CD4-positive, alpha-beta T cell (primary cell): ENCODE measurements around the gene LGI4. TPM values are rescaled to one million over a fixed set of nuclear protein-coding genes. Genes with fewer than 3 reads are reported as not detected.

ENCODE experiments used
- ATAC-seq: fragments of 200-7000 bp; cut with Tn5 transposase; one replicate; pipeline ENCODE4 v1.10.0; 2022; ENCODE audit warnings: mild to moderate bottlenecking; ENCODE audit not compliant: poor library complexity
- CTCF ChIA-PET: fragments of 350-600 bp; sonication (Branson Sonifier 250); formaldehyde crosslinking; loops from one replicate; lab custom pipeline; 2021; ENCODE audit warnings: antibody characterized with exemption, inconsistent platforms; lab: Charles Lee
- POLR2A ChIA-PET: fragments of 350-600 bp; sonication (Branson Sonifier 250); formaldehyde crosslinking; loops from one replicate; lab custom pipeline; 2021; ENCODE audit warnings: antibody characterized with exemption, inconsistent platforms; lab: Charles Lee
- DNase-seq, 14 experiments: peaks; one replicate each; pipeline ENCODE4 v3.0.0-alpha.2; 2013 to 2020; ENCODE audit warnings: mixed read lengths in 2 of 14
- H3K27ac ChIP-seq, 2 donors: one replicate each; pipeline versions ENCODE4 v1.5.1 to v1.7.0; 2013; ENCODE audit warnings: low read length in 2 of 2, low read depth in 1 of 2, mild to moderate bottlenecking in 1 of 2
- H3K27me3 ChIP-seq, 2 experiments: 1 replicate in 1 of 2; 2 replicates in 1 of 2; pipeline versions ENCODE4 v1.6.1 to v1.7.0; 2013; ENCODE audit warnings: low read length in 2 of 2, control low read depth in 1 of 2, mild to moderate bottlenecking in 1 of 2, moderate library complexity in 1 of 2; ENCODE audit not compliant: insufficient read depth in 2 of 2, control insufficient read depth in 1 of 2
- H3K36me3 ChIP-seq: one replicate; pipeline ENCODE4 v1.6.1; 2013; ENCODE audit warnings: low read length, control low read depth; ENCODE audit not compliant: insufficient read depth
- H3K4me1 ChIP-seq: one replicate; pipeline ENCODE4 v1.6.1; 2013; ENCODE audit warnings: low read length, control low read depth; ENCODE audit not compliant: insufficient read depth
- H3K4me3 ChIP-seq: one replicate; pipeline ENCODE4 v1.5.1; 2013; ENCODE audit warnings: mild to moderate bottlenecking, low read length, moderate library complexity
- H3K9me3 ChIP-seq, 2 experiments: 1 replicate in 1 of 2; 2 replicates in 1 of 2; pipeline versions ENCODE4 v1.6.1 to v1.7.0; 2013; ENCODE audit warnings: low read length in 2 of 2, mild to moderate bottlenecking in 2 of 2, control low read depth in 1 of 2, moderate library complexity in 1 of 2; ENCODE audit not compliant: control insufficient read depth in 1 of 2, insufficient read depth in 1 of 2
- H3K27ac Mint-ChIP-seq: one replicate; pipeline ENCODE4 v1.8.0; 2020; ENCODE audit warnings: mixed read lengths
- H3K27me3 Mint-ChIP-seq: one replicate; pipeline ENCODE4 v1.8.0; 2021; ENCODE audit warnings: mixed read lengths
- H3K36me3 Mint-ChIP-seq: one replicate; pipeline ENCODE4 v1.8.0; 2021; ENCODE audit warnings: low read depth, mixed read lengths
- H3K4me1 Mint-ChIP-seq: one replicate; pipeline ENCODE4 v1.8.0; 2021; ENCODE audit warnings: low read depth, mixed read lengths
- H3K4me3 Mint-ChIP-seq: one replicate; pipeline ENCODE4 v1.8.0; 2020; ENCODE audit warnings: mild to moderate bottlenecking, mixed read lengths
- H3K9me3 Mint-ChIP-seq: one replicate; pipeline ENCODE4 v1.8.0; 2020; ENCODE audit warnings: mixed read lengths
- CTCF ChIP-seq: fragments of 200-600 bp; IDR thresholded peaks from one replicate; pipeline ENCODE4 v1.8.0; 2022; ENCODE audit warnings: antibody characterized with exemption, mild to moderate bottlenecking
- intact Hi-C, 2 experiments: fragments of 100-400 bp; cut with DNase I in 1 of 2; cut with micrococcal nuclease in 1 of 2; formaldehyde crosslinking; loops; one replicate each; pipeline versions ENCODE4 v1.15.1 to v1.9.0; 2023 to 2025; cut with DNase I, micrococcal nuclease
- total RNA-seq, 174 experiments: library from RNA in 2 of 174; stranded (reverse) in 2 of 174; gene quantifications; one replicate each; pipeline ENCODE4 v1.2.3 and lab custom pipeline; 2021 to 2026

The LGI4 gene
- total RNA-seq, 2 experiments from 2014 or later: 0.69 to 0.70 TPM

DNA sequence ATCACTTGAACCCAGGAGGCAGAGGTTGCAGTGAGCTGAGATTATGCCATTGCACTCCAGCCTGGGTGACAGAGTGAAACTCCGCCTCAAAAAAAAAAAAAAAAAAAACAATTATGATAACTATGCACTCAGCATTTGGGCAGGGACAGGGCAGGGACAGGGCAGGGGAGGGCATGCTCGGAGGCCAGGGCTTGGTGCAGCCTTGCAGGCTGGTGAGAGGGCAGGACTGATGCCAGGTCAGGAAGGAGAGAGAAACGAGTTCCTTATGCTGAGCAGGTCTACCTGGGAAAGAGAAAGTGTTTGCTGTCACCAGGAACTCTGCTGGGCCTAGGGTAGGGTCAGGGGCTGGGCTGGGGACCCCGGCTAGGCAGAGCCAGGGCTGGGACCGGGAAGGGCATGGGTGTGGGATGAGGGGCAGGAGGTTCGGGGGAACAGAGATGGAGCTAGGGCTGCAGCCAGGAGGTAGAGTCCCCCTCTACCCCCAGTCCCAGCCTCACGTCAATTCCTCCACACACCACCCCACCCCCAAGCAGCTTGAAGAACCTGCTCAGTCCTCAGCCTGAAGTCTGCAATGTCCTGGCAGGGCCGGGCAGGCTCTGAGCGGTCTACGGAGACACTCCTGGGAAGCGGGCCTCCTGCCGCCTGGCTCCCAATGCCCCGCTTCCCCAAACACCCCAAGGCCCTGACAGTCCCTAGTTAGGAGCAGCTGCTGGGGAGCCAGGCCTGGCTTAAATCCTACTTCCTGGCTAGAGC lies 16.4 kb downstream of the LGI4 start:
- H3K27ac ChIP-seq: no peak overlapping the region
- CTCF ChIA-PET: no interaction called here
- ATAC-seq: no peak

GRCh38 chr19:35117799-35118198 lies 17.1 kb downstream of the LGI4 start:
- H3K27ac Mint-ChIP-seq: no peak overlapping the region
- ChIA-PET POLR2A (no interaction called here), CTCF (no interaction called here)
- no peak overlapping the region for H3K27ac ChIP-seq
- H3K4me1 Mint-ChIP-seq: peaks cover 6% of the 10 kb centered on the region
- intact Hi-C loops: no loop called here
- H3K4me3 Mint-ChIP-seq: no peak overlapping the region
- H3K4me1 ChIP-seq: peaks cover 8% of the 10 kb centered on the region
- H3K9me3 ChIP-seq: peaks cover 0 to 5% of the 10 kb centered on the region in 2 experiments
- H3K27me3 Mint-ChIP-seq: no peaks in the 10 kb centered on the region
- H3K36me3 ChIP-seq: no peaks in the 10 kb centered on the region
- no peaks in the 10 kb centered on the region for H3K36me3 Mint-ChIP-seq
- no peaks in the 10 kb centered on the region for H3K9me3 Mint-ChIP-seq
- no peaks in the 10 kb centered on the region for H3K27me3 ChIP-seq
- DNase-seq (no peak), ATAC-seq (no peak)
- no peak for TF ChIP-seq CTCF
- H3K4me3 ChIP-seq: no peak overlapping the region

More for the DNA sequence above, 16.4 kb downstream of the LGI4 start:
- no peak for DNase-seq
- Histone ChIP-seq H3K4me3 (no peak overlapping the region), H3K36me3 (no peaks in the 10 kb centered on the region), H3K27me3 (no peaks in the 10 kb centered on the region), H3K9me3 (peaks cover 0 to 5% of the 10 kb centered on the region in 2 experiments), H3K4me1 (peaks cover 9% of the 10 kb centered on the region)
- H3K9me3 Mint-ChIP-seq: no peaks in the 10 kb centered on the region
- no peak overlapping the region for H3K4me3 Mint-ChIP-seq
- no peak for TF ChIP-seq CTCF
- no peaks in the 10 kb centered on the region for H3K36me3 Mint-ChIP-seq
- H3K4me1 Mint-ChIP-seq: peaks cover 6% of the 10 kb centered on the region
- POLR2A ChIA-PET: no interaction called here
- intact Hi-C loops: no loop called here
- no peaks in the 10 kb centered on the region for H3K27me3 Mint-ChIP-seq
- H3K27ac Mint-ChIP-seq: no peak overlapping the region

DNA sequence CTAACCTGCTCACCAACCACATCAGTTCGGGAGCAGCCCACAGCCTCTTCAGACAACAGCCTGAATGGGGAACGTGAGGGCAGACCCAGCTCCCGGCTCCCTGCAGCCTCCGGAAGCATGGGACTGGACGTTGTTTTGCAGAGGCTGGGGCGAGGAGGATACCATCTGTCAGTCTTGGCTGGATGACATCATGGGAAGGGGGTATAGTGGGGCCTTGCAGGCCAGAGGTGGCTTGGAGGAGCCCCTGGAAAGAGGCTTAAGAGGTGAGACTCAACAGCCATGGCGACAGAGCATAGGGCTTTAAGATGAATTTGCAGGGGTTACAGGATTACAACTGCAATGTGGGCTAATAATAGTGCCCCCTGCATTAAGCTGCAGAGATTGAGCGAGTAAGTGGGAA lies 17.7 kb downstream of the LGI4 start:
- ATAC-seq: no peak
- no peak overlapping the region for H3K27ac Mint-ChIP-seq
- ChIA-PET CTCF (no interaction called here), POLR2A (interaction anchor here (0.7 to 0.8 kb wide), 2 partner anchors 36 to 102 kb away, joined by 3 read pairs; no protein-coding TSS in a partner anchor)
- Histone ChIP-seq H3K4me1 (peaks cover 8% of the 10 kb centered on the region), H3K27me3 (no peaks in the 10 kb centered on the region), H3K9me3 (peaks cover 0 to 5% of the 10 kb centered on the region in 2 experiments), H3K27ac (no peak overlapping the region), H3K4me3 (no peak overlapping the region), H3K36me3 (no peaks in the 10 kb centered on the region)
- DNase-seq: no peak
- H3K27me3 Mint-ChIP-seq: no peaks in the 10 kb centered on the region
- no peaks in the 10 kb centered on the region for H3K36me3 Mint-ChIP-seq
- H3K9me3 Mint-ChIP-seq: no peaks in the 10 kb centered on the region
- no peak overlapping the region for H3K4me3 Mint-ChIP-seq
- peaks cover 6% of the 10 kb centered on the region for H3K4me1 Mint-ChIP-seq
- no peak for TF ChIP-seq CTCF
- intact Hi-C loops: no loop called here
